Skin of body (tissue), 2 donors: ENCODE data around the gene DPEP2NB. TPM values are rescaled to one million over a fixed set of nuclear protein-coding genes. Genes with fewer than 3 reads are reported as not detected.
A peak's percentile ranks its signal among the peaks of the same experiment; 100 is the strongest.
"Not testable (repeated sequence)": the region's sequence is repeated elsewhere in the genome, so short reads cannot be mapped to it uniquely, and the experiment has no call there.

Source experiments
- DNase-seq: peaks from one replicate; lab custom pipeline; 2025; lab: John Stamatoyannopoulos, UW
- total RNA-seq: library from RNA; depleted of rRNA; stranded (reverse); fragments of >200 nt; gene quantifications from one replicate; pipeline ENCODE4 v1.2.3, GENCODE V29; 2014

The DPEP2NB gene
- total RNA-seq, 1 donor from 2014 or later = not detected

DNA sequence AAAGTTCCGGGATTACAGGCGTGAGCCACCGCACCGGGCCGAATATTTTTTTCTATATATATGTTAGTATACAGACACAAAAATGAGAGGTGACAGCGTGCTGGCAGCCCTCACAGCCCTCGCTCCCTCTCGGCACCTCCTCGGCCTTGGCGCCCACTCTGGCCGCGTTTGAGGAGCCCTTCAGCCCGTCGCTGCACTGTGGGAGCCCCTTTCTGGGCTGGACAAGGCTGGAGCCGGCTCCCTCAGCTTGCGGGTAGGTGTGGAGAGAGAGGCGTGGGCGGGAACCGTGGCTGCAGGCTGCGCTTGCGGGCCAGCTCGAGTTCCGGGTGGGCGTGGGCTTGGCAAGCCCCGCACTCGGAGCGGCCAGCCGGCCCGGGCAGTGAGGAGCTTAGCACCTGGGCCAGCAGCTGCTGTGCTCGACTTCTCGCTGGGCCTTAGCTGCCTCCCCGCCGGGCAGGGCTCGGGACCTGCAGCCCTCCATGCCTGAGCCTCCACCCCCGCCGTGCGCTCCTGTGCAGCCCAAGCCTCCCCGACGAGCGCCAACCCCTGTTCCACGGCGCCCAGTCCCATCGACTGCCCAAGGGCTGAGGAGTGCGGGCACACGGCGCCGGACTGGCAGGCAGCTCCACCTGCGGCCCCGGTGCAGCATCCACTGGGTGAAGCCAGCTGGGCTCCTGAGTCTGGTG is 33.6 kb downstream of the DPEP2NB start:
- no peak for DNase-seq

- no peak for DNase-seq
Observed at GRCh38 chr16:67979955-67980678, 35.6 kb downstream of the DPEP2NB start, which contains the start of gene DPEP3. Gene DPEP3 (minus strand): TSS chr16:67980499. CDS start chr16:67980380, 119 bp downstream.

DNA sequence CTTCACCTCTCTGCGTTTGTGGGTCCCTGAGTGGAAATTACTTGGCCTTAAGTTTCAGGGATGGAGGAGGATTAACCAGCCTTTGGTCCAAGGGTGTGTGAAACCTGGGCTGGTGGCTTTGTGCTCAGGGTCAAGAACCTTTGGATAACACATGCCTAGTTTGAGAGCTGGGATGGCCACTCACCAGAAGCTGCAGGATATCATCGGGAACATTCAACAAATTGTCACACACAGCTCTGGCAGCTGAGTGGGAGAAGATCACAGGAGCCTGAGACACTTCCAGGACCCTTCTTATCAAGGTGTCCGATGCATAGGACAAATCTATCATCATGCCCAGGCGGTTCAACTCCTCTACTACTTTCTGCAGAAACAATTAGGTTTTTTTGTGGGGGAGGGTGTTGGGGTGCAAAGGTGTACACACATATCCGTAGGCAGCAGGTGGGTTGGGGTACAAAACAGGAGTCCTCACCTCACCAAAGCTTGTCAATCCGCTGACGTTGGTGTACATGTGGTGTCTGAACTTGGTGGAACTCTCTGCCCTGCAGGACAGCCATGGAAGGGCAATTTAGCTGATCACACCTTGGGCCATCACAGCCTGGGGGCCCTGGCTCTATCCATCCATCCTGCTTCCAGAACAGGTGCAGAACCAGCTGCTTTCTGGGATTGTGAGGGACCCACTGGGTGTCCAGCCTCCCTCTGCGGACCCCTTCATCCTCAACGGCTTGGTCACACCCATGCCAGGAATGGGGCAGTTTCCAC is 38.1 kb downstream of the DPEP2NB start:
- DNase-seq = no peak

DNA sequence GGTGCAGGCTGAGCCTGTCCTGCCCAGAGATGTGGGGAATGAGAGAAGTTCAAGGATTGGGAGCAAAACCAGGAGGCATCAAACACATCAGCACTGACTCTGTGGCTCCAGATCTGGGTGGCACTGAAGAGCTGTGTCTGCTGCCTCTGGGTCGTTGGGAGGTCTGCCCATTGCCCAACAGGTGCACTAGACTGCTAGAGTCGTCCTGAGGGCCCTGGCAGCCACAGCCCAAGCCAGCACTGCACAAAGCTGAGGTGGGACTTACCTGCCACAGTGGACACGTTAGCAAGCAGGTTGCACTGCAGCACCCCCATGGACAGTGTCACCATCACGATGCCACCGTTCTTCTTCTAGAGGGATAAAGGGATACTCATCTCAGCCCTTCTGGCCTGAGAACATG is 38.7 kb downstream of the DPEP2NB start:
- DNase-seq = no peak

- no peak for DNase-seq
Observed at GRCh38 chr16:67976205-67976604, 39.5 kb downstream of the DPEP2NB start.

- DNase-seq = no peak
Observed at GRCh38 chr16:67975321-67976105, 40.2 kb downstream of the DPEP2NB start.

- not testable (repeated sequence) for DNase-seq
Observed at GRCh38 chr16:67972285-67972684, 43.4 kb downstream of the DPEP2NB start.

GRCh38 chr16:67971111-67971510 is 44.6 kb downstream of the DPEP2NB start:
- no peak for DNase-seq

GRCh38 chr16:67969254-67970039 is 46.3 kb downstream of the DPEP2NB start:
- no peak for DNase-seq

DNA sequence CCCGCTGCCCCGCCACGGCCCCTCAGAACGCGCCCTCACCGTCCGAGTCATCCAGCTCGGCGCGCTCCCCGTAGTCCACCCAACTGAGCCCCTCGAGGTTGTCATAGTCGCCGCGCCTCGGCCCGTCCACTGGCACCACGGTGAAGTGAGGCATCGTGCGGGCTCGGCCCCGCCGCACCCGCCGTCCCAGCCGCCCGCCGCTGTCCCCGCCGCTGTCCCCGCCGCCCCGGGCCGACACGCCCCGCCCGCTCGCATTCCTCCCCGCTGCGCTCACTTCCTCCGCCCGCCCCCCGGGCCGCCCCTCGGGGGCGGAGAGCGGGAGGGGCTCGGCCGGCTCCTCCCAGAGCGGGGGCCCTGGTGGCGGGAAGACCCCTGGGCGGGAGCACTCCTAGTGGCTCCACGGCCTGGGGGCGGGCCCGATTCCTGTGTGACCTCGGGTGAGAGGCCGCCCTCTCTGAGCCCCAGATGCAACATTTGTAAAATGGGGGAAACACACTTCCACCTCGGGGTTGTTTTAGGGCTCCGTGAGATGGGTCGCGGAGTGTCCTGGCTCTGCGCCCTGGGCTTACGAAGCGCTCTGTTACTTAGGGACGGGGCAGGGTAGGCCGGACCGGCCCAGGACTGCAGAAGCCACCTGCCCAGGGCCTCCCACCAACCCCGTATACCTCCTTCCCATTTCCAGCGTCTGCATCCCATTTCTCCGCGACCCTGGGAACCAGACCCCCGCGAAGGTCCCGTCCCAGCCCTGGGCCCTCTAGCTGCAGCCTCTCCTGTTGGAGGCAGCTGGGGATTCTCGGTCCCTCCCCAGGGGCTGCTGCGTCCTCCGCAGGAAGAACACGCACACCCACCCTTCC is 47.1 kb downstream of the DPEP2NB start, which contains the start of gene SLC12A4:
Gene SLC12A4, minus strand, starts transcription at position 238 of the 854 bp plus-strand sequence. Its CDS starts 84 bp downstream, at position 154.
- peak; percentile 92 for DNase-seq

DNA sequence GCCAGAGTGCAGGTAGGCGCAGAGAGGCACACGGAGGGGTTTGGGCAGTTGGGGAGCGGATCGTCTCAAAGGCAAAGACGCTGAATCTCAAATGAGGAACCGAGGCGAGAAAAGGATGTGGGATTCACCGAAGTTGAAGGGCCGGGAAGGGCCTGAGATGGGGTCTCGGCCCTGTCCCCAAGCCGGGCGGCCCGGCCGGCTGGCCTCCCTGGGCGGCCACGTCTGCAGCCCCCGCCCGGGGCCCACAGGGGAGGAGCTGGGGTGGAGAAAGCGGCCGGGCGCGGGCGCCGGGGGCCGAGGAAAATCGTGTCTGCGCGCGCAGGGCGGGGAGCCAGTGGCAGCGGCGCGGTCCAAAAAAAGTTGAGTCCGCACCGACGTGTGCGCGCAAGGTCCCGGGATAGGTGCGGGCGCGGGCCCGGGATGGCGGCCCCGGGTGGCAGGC is 47.7 kb downstream of the DPEP2NB start:
- DNase-seq = no peak

DNA sequence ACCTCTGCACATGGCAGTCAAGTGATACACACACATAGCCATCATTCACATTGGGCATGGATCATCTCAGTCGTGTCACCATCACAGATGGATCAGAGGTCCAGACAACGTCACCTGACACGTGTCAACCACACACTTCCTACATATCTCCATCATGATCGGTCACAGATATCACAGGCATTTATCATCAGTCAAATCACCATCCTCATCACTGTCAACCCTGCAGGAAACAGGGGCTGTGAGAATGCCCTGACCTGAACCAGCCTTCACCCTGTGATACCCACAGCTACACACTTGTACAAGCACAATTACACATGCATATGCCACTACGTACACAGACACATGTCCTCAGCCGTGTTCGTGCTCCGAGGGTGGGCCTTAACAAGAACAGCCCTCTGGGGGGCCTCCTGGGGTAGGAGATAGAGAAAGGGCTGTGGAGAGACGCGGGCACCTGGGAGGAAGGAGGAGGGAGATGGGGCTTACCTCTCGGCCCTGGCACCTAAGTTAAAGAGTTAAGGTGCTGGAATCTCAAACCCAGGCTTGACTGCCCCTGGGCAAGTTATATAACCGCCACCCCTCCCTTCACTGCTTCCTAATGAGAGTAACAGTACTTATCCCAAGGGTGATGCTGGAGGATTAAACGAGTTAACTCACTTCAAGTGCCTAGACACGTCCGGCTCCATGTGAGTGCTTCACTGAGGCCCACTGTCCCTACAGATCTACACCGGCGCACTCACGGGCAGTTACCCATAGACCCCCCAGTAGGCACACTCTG is 48.3 kb downstream of the DPEP2NB start:
- no peak for DNase-seq

DNA sequence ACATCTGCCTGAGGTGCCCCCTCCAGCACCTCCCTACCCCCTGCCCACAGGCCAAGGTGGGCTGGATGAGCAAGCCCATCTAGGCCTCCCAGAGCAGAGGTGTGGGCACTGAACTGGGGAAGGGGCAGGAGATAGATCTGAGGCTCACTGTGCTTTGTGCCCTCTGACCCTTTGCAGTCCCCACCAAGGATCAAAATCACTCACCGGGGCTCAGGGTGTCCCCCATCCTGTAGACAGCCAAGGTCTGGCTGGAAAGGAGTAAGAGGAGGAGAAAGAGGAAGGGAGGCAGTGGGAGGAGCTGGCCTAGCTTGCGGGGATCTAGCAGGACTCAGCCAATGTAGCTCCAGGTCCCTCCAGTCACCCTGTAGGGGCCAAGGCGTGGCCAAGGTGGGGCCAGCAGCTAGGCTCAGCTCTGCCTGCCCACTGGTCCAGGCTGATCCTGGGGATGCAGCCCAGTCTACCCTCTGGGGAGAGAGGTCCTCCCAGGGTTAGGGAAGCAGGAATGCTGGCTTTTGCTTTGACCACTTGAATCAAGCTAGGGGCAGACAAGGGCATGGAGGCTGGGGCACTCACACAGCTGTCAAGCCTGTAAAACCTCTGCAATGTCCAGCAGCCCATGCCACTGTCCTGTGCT is 49.0 kb downstream of the DPEP2NB start:
- no peak for DNase-seq

GRCh38 chr16:67965668-67966548 is 49.8 kb downstream of the DPEP2NB start:
- DNase-seq = no peak

DNA sequence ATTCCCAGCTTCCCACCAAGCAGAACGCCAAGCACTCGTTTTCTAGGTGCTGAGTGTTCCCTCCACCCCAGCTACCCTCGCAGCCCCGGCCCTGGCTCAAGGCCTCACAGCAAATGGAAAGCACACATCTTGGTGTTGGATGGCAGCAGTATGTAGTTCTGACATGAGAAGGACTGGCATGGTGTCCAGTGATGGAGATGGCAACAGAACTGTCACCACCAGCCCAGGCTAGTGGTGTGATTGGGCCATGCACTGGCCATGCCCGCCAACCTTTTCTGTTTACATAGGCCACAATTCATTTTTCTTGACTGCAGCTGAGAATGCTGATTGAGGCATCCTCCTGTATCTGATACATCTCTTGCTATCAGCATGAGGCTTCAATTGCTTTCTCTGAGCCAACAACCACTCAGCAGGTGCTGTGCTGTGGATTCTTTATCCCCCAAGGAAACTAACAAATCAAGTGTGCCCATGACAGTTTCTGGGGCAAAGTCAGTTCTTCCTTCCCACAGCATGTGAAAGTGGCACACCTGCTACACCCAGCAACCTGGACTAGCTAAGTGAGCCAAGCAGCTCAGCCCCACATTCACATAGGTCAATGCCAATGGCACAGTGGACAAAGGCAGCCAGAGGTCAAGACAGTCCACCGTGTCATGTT is 51.1 kb downstream of the DPEP2NB start:
- DNase-seq = no peak

- no peak for DNase-seq
Observed at GRCh38 chr16:67963662-67964321, 51.9 kb downstream of the DPEP2NB start.
